Measurements from ENCODE around the gene LHX6.

Gene LHX6

DNA sequence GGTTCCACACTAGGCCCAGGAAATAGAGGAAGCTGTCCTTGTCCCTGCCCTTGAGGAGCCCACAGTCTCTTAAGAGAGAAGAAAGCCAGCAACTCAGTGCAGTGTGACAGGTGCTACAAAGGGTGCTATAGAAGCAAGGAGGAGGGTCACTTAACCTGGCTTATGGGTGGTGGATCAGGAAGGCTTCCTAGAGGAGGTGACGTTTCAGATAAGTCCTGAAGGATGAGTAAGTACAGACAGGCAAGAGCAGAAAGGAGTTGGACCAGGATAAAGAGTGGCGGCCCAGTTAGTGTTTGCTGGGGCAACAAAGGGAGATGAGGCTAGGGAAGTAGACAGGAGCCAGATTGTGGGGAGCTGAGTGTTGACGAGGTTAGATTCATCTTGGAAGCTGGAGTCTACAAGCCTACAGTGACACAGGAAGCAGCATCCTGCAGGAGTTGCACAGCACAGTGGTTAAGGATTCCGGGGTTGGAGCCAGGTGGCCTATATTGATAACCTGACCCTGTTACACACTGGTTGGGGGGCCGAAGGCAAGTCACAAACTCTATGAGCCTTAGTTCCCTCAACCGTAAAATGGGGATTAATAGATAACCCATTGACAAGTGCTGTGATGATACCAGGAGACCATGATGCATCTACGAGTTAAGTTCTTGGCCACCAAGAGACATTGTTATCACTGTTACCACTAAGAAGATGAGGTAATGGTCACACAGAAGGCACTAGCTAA, 5.4 kb upstream of the LHX6 start:
- DNase-seq (ENCODE audit: low spot score) = no peak

DNA sequence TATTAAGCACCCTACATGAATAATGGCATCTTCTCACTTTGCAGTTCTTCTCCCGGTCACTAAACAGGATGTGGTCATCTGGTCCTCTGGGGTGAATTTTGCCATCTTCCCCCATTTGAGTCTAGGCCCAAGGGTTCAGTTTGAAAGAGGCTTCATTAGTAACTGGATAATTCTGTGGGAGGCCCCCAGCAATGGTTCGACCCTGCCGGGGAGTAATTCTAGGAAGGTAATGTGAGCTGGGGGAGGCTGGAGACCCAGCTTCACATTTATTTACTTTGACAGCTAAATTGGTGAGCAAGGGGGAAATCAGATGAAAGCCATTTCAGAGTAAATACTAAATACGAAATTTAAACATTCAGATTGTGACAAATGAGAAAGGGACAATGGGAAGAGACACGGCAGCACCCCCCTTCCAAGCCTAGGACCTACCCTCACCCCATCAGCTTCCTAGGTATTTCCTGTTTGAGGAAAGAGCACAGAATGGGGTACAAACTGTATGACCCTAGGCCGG, 4.1 kb upstream of the LHX6 start:
- DNase-seq (ENCODE audit: low spot score) = no peak

DNA sequence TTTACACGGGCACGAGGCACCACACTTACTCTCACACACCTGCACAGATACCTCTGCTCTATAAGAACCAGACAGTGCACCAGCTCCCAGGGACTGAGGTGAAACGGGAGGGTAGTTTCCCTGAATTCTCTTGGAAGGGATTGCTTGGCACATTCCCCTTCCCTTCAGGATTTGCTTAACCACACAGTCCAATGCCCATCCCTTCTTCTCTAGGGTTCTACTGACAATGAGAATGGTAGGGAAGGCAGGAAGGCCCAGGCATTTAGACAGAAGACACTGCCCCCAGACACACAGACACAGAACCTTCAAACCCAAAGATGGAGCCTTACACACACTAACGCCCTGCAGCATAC, 704 bp upstream of the LHX6 start:
- DNase-seq (ENCODE audit: low spot score) = no peak

DNA sequence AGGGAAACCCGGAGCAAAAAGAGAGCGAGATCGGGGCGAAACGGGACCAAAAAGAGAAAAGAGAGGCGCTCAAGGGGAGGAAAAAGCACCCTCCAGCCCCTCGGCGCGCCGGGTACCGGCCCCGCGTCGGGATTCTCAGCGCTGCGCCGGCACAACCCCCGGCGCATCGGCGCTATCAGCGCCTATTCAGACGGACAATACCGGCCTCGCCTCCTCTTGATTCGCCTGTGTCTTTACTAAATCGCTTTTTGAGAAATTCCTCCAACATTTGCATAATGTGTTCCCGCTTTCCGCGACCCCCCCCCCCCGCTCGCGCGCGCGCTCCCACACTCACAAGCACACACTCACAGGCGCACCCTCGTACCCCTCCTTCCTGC, 578 bp downstream of the LHX6 start:
- no peak for DNase-seq (ENCODE audit: low spot score)

DNA sequence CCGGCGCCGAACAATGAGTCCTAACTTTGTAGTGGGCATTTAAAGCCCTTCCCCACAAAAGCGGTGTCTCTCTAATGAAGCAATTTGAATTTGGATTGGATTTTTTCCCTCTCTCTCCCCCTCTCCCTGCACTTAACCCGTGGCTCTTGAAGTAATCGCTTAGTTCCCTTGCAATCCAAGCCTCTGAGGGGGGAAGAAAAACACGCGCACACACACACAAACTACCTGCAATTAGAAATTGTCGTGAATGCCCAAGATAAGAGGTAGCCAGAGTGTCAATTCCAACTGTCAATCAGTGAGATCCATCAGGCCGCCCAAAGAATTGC, 1.2 kb downstream of the LHX6 start:
- DNase-seq (ENCODE audit: low spot score) = no peak

DNA sequence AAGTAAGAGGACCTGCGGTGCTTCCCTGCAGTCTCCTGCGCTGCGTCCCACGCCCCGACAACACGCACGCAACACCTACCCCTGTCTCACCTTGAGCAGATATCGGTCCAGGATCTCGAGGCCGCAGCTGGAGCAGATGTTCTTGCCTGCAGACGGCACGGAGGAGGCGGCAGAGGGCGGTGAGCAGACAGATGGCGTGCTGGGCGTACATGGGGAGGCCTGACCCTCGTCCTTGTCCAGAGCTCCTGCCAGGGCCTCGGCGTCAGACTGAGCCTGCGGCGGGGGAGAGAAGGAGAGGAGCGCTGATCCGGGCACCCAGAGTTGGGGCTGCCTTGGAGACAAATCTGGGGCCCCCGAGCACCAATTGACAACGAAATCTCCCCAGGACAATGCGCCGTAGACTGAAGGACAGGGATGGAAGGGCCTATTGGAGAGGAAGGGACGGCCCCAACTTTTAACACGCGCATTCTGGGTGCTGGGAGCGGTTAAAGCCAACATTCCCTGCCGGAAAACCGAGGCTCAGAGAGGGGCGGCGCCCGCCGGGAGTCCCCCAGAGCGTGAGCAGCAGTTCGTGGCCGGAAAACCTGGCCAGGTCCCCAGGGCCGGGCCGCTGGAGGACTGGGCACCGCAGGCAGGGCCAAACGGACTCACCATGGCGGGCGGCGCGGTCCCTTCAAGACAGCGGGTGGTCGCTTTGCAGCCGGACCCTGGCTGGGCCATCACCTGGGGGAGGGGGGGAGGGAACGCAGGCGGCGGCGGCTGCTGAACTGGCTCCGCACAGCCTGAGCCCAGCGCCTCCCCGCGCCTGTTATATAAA, 1.8 kb downstream of the LHX6 start:
- no peak for DNase-seq (ENCODE audit: low spot score)

DNA sequence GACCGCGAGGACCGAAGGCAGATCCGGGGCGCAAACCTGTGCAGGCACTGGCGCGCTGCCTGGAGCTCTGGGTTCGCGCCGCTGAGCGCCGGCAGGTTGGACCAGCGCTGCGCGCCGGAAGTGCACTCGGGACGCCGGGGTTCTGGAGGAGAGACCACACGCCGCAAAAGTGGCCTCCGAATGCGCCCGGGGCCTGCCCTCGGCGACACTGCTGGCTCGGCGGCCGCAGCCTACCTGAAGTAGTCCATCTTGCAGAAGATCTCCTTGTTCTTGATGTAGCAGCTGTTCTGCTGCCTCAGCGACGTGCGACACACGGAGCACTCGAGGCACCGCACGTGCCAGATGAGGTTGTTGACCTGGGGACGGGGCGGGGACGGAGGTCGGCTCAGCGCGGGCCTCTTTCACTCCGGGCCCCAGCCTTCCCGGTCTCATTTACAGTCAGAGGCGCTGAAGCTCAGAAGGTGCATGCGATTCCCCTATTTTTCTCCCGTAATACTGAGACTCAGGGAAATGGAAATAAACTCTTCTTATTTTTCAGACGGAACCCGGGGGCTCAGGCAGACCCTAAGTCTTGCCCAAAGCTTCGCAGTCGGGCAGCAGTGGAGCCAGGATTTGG, 2.5 kb downstream of the LHX6 start:
- no peak for DNase-seq (ENCODE audit: low spot score)

DNA sequence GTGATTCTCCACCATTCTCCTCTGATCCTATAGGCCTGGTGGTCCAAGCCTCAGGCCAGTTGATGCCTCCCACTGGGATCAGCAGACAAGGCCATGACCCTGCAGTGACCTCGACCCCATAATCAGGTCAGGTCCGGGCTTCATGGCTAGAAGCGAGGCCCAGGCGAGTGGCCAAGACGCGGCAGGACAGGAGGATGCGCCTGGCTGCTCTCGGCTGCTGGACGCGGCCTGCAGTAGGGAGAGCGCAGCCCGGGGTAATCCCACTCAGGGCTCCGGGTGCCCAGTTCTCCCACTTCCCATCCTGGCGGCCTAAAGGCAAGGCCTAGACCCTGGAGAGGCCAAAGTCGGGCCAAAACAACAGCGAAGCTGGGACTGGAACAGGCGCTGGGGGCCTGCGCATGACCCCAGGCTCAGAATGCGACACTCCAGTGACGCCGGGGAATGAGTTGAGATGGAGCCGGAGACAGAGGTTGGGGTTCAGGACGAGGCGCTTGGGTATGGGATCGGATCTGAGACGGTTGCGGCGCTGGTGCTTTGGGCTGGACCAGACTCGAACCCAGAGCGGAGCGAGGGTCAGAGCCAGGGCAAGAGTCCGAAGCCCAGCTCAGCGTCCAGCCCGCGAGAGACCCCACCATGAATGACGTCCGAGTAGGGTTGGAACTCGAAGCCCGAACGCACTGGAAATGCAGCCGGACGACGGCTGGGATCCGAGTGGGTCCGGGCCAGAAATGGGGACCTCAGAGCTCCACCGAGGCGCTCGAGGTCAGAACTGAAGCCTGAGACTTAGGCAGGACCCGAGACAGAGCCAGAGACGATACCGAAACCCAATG, 3.2 kb downstream of the LHX6 start:
- DNase-seq (ENCODE audit: low spot score) = no peak

DNA sequence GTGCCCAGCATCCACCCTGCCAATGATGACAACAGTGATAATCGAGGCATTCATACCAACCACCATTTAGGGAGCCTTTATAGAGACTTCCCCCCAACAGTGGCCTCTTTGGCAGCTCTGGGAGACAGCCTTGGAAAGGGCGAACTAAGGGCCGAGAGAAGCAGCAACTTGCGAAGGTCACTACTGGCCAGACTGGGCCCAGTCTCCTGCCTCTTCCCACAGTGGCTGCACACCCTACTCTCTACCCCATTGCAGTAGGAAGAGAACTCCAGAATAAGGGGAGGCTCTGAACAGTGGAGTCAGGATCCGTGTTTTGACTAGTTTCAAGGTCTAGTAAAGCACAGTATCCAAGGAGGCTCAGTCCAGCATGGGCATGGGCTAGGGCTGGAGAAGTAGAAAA, 5.3 kb downstream of the LHX6 start:
- DNase-seq (ENCODE audit: low spot score) = no peak

DNA sequence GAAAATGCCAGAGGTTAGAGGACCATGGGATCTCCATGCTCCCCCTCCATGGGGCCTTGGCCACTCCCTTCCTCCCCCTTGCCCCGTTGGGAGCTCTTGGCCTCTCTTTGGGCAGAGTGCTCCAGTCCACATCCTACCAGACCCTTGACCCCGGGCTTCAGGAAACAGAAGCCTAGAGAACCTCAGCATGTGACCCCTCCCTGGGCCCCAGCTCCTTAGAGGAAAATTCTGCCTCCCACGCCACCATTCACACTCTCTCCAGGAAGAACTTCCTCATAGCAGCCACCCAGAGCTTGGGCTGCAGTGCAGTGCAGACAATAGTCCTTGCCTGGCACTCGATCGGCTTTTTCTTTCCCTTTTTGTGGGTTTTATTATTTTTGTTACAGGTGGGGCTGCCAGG, 6.0 kb downstream of the LHX6 start:
- no peak for DNase-seq (ENCODE audit: low spot score)

DNA sequence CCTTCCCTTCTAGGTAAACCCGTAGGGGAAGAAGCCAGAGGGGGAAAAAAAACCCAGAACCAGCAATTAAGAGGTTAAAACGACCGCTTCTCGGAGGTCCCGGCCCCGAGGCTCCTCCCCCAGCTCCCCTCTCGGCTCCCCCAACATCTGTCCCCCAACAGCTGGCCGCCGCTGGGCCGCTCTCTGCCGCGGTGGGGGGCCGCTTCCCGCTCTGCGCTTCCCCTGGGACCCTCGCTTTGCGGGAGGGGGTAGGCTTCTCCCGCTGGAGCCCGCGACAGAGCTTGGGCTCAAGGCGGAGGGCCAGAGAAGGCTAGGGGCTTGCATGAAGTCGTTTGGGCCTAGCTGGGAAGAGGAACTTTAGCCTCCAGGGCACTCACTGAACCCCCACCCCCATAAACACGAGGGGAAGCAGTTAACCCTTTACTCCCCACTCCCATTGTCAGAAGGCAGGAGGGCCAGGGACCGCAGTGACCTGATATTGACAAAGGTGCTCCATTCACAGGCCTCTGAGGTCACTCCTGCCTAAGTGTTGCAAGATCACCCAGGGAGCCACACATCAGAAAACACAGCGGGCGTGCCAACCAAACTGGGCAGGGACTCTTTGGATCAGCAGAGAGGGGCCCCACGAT, 7.5 kb downstream of the LHX6 start:
- no peak for DNase-seq (ENCODE audit: low spot score)

DNA sequence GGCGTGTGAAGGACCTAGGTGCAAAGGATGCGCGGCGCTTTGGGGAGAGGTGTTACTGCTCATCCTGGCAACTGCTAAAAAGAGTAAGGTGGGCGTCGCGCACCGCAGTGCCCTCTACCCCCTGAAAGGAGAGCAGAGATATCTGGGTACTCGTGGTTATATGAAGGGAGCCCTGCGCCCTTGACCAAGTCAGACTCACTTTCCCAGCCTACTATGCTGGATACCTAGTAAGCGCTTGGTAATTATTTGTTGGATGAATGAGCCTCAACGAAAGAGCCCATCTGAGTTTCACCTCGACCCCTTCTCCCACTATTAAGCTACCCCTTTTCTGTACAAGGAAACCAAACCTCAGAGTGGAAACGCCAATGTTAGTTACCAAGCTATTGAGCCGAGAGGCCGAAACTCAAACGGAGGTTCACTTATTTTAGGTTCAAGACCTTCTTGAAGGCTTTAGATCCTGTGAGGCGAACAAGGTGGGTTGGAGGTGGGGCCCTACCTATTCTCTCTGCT, 8.0 kb downstream of the LHX6 start:
- no peak for DNase-seq (ENCODE audit: low spot score)

DNA sequence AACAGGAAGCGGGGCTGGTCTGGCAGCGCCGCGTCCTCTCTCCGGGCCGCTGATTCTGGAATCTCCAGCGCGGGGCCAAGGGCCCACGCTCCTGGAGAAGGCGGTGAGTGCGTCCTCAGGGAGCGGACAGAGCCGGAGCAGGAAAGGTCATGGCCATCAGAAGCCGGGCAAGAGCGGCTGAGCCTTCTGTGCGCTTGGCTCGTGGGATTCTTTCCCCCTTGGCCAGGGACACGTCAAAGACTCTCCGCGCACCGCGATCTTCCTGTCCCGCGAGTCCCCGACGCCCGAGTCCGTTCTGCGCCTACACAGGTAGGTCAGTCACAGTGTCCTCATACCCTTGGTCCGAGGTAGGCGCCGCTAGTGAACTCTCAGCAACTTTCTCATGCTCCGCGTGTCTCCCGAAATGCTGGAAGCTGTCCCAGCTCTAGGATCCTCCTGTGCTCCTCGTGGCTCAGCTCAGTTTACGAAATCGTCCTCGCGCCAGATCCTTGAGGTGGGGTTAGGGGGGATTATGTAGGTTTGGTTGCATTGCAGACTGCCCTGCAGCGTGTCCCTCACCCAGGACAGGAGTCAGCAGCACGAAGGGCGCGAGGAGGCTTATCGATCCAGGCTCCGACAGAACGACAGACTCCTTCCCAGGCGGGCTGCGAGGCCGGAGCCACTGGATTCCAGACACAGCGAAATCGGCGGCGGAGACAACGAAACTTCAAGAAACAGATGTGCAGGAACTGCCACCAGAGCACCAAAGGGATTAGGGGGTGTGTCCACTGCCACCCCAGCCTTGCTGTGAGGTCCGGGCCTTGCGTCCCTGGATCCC, 8.7 kb downstream of the LHX6 start:
- no peak for DNase-seq (ENCODE audit: low spot score)

DNA sequence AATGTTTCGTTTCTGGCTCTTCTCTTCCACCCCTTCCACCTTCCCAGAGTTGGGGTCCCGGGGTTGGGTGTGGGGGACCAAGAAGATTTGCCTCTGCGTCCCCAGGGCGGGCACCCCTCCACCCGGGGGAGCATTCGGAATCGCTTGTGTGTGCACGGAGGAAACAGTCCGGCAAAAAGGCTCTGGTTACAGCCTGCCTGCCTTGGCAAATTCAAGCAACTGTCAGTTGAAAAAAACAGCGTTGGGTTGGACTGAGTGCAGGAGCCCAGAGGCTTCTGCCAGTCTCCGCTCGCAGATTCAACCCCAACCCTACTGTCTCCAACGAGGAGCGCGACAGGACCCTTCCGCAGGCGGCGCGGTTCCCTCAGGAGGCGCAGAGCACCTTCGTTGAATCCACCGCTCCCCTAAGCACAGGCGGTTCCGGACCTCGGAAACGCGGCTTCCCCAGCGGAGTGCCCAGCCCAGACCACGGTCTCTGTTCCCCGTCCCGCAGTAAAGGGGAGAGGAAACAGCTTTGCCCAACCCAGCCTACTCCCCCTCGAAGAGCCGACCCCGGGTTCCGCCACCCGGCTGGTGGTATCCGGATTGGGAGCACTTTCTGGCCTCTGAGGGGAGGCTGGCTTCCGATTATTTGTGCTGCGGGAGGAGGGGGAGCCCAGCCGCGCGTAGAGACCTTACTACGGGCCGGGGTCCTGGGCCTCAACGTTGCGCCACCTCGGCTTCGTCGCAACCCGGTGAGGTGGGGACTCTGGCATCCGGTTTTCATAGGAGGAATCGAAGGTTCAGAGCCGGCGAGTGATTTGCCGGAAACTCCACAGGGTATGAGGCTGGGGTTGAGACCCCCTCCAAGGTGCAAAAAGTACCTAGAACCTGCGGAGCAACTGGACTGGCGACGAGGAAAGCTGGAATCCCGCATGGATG, 9.6 kb downstream of the LHX6 start:
- DNase-seq (ENCODE audit: low spot score) = no peak

DNA sequence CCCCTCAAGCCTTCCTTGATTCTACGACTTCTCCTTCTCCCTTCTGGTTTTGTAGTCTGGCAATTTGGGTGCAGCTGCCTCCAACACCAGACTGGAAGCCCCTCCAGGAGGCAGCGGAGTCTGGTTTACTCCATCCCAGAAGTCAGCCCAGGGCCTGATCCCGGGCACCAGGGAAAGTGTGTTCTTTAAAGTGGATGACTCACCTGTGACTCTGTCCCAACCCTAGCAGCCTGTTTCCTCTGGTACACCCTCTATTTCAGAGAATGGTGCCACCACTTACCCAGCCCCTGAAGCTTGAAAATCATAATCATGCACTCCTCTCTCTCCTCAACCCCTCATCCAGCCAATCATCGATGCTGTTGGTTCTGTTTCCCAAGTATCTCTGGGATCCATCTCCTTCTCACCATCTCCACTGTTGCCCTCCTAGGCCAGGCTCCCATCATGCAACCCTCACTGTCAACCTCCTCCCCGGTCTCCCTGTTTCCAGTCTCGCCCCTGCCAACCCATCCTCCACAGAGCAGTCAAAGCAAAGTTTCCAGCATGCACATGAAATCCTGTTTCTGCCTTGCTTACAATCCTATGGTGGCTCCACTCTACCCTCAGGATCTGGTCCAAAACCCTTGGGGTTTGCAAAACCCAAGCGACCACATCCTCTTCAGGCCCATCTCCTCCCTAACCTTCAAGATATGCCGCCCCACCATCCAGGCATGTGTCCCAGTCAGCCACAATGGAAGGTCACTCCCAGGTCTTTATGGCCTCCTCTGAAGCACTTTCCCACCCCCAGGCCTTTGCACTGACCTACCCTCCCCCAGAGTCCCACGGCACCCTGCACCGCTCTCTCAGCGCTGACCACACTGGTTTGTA, 10.5 kb downstream of the LHX6 start:
- DNase-seq (ENCODE audit: low spot score) = no peak

DNA sequence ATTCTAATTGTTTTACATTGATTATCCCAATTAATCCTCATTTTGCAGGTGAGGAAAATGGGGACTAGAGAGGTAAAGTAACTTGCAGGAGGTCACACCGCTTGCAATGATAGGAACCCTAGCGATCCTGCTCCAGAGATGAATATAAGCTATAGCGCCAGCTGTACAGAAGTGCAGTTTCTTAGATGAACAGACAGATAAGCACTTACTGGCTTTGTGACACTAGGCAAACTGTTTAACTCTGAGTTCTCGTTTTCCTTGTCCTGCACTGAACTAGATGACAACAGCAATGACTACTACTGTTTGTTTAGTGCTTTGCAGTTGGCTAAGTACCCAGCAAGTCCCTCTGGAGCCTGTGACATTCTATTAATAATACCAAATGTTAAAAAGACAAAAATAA, 11.1 kb downstream of the LHX6 start:
- DNase-seq (ENCODE audit: low spot score) = no peak

DNA sequence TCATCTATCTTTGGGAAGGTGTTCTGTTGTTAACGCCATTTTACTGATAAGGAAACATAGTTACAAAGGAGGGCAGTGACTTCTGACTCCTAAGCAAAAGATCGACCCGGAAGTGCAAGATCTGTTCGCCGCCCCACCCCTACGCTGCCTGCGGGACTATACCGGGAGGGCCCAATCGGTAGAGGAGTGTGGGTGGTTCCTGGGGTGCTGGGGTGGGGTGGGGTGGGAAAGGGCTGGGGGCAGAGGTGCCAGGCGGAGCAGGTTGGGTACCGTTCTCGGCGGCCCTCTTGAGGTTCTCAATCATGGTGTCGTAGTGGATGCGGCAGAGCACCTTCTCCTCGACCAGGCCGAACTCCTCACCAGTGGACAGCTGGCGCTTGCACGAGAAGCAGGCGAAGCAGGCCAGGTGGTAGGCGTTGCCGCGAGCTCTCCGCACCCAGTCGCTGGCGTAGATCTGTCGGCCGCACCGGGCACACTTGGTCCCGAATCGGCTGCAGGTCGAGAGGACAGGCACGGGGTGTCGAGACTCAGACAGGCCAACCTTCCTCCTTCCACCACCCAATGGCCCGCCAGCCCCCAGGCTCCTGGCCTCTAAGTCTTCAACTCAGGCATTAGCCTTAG, 11.8 kb downstream of the LHX6 start:
- no peak for DNase-seq (ENCODE audit: low spot score)

DNA sequence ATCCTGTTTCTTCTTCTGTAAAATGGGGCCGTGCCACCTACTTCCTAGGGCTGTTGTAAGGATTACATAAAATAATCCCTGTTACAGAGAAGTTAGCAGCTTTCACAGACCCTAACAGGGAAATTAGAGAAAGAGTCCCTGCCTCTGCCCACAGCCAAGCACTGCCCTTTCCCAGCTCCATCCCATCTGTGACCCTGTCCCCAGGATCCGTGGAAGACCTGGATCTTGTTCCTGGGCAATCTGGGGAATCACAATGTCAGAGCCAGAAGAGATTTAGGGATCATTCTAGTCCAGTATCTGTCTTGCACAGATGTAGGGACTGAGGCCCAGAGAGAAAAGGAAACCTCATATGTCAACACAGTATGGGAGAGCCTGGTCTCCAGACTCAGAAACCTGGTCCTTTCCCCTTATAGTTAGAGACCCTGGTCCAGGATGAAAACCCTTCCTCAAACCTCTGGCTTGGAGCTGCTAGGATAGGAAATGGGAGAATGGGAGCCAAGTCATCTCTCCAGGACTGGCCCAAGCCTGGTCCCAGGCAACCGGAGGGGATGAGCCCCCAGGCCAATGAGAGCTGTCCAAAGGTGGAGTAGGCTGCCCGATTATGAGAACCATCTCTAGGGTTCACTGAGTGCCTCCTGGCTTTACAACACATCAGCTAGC, 12.5 kb downstream of the LHX6 start:
- no peak for DNase-seq (ENCODE audit: low spot score)
